HL-60/S4 (cell line): ENCODE data around the gene DAPK1.
"Not testable (repeated sequence)": the region's sequence is repeated elsewhere in the genome, so short reads cannot be mapped to it uniquely, and the experiment has no call there.

Experiments
- in situ Hi-C: fragments of 300-500 bp; cut with MboI; formaldehyde crosslinking; loops from 2 replicates; pipeline ENCODE4 v1.14.3; 2022; ENCODE audit warnings: low sequenced_read_pairs

Gene DAPK1

GRCh38 chr9:87498046-87498810, 561 bp downstream of the DAPK1 start:
- in situ Hi-C loops, result no loop called here

- in situ Hi-C loops, result no loop called here
Observed at GRCh38 chr9:87498811-87499360, 1.2 kb downstream of the DAPK1 start.

- in situ Hi-C loops, result no loop called here
Observed at GRCh38 chr9:87499424-87500017, 1.9 kb downstream of the DAPK1 start.

GRCh38 chr9:87500491-87501270, 3.0 kb downstream of the DAPK1 start:
- in situ Hi-C loops, result no loop called here

GRCh38 chr9:87501271-87501656, 3.6 kb downstream of the DAPK1 start:
- in situ Hi-C loops, result not testable (repeated sequence)

GRCh38 chr9:87501806-87502205, 4.1 kb downstream of the DAPK1 start:
- in situ Hi-C loops, result no loop called here

- in situ Hi-C loops, result no loop called here
Observed at GRCh38 chr9:87502391-87503221, 4.9 kb downstream of the DAPK1 start.

GRCh38 chr9:87503430-87503829, 5.8 kb downstream of the DAPK1 start:
- in situ Hi-C loops, result no loop called here

- in situ Hi-C loops, result no loop called here
Observed at GRCh38 chr9:87503927-87504326, 6.3 kb downstream of the DAPK1 start.

- in situ Hi-C loops, result no loop called here
Observed at GRCh38 chr9:87504938-87505337, 7.3 kb downstream of the DAPK1 start.

- in situ Hi-C loops, result no loop called here
Observed at GRCh38 chr9:87505869-87506678, 8.4 kb downstream of the DAPK1 start.

- in situ Hi-C loops, result no loop called here
Observed at GRCh38 chr9:87507576-87507975, 9.9 kb downstream of the DAPK1 start.

GRCh38 chr9:87510252-87510683, 12.6 kb downstream of the DAPK1 start:
- in situ Hi-C loops, result no loop called here

- in situ Hi-C loops, result no loop called here
Observed at GRCh38 chr9:87512311-87512710, 14.6 kb downstream of the DAPK1 start.

- in situ Hi-C loops, result no loop called here
Observed at GRCh38 chr9:87513161-87513560, 15.5 kb downstream of the DAPK1 start.

GRCh38 chr9:87513880-87514535, 16.3 kb downstream of the DAPK1 start:
- in situ Hi-C loops, result no loop called here

GRCh38 chr9:87515006-87515405, 17.3 kb downstream of the DAPK1 start:
- in situ Hi-C loops, result no loop called here

GRCh38 chr9:87515588-87516221, 18.0 kb downstream of the DAPK1 start:
- in situ Hi-C loops, result no loop called here
